LHCN-M2 (cell line): Measurements from ENCODE around the gene CAPN5. TPM values are rescaled to one million over a fixed set of nuclear protein-coding genes. Genes with fewer than 3 reads are reported as not detected.

Experiments used
- DNase-seq: peaks from one replicate; pipeline ENCODE4 v3.0.0-alpha.2; 2012; ENCODE audit warnings: low read depth
- total RNA-seq: library from RNA; depleted of rRNA; stranded (reverse); fragments of >200 nt; gene quantifications from 2 replicates; pipeline ENCODE4 v1.2.3, GENCODE V29; 2014

Gene CAPN5
- total RNA-seq, 1 experiment from 2014 or later: 42.5 TPM

DNA sequence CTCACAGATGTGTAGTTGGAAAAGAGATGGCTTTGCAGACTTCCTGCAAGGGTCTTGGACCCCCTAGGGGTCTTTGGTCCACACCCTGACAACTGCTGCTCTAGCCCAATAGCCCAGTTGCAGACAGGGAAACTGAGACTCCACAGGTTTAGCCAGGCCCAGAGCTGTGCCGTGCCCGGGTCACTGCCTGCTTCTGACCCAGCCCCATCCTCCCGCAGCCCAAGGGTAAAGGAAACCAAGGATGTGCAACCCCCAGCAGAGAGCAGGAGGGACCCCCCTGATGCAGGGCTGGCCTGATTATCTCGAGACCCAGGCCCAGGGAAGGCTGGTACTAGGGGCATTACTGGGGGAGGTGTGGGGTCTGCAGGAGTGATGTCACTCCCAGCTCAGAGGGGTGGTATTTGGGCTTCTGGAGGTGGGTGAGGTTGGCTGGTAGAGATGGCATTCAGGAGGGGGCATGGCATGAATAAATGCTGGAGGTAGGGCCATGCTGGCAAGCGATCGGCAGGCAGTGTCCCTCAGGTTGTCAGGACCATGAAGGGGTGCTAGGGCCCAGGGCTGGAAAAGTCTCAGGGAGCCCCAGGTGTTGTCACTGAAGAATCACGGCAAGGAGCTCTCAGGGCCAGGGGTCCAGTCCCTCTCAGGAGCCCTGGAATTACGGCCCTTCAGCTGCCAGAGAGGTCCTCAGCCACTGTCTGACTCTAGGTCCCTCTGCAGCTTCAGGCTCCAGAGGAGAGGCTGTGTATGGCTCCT is 82.4 kb downstream of the CAPN5 start:
- DNase-seq: no peak

DNA sequence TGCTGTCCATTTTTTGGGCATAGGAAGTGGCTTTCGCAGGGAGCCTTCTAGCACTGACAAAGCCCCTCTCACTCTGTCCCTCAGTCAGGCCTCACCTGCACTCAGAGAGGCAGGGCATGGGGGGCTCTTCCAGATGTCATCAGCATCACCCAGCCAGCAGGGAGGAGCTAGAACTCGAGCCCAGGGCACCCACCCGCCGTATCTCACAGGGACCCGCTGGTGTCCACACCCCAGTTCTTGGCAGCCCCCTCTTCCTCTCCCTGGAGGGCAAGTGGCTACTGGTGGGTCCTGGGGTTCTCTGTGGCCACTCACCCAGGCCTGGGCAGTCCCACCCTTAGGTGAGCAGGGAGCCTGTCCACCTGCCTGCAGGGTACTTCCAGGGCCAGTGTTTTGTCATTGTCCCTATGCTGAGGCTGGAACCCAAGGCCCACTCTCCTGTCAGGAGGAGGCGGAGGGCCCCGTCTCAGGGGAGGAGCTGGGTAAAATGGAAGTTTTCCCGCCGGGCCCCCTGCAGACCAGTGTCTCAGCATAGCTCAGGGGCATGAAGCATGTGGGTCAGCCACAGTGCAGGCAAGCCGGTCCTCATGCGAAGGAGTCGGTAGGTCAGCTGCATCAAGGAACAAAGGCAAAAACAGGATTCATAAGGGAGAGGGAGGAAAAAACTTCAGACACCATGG is 83.1 kb downstream of the CAPN5 start:
- no peak for DNase-seq

DNA sequence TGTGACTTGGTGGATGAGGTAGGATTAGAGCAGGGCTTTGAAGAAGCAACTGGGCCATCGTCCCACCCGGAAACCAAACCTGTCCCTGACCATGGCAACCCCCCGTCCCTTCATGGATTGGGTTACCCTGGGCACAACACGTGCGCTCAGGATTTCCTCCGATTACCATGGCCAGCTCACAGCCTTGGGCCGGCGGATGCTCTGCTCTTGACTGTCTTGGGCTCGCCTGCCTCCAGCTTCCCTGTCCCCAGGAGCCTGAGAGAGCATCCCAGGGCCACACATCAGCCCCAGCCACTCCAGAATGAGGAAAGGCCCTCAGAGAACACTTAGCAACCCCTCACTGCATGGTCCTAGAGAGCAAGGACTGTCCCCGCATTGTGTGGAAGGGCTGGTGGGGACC is 84.1 kb downstream of the CAPN5 start:
- no peak for DNase-seq

DNA sequence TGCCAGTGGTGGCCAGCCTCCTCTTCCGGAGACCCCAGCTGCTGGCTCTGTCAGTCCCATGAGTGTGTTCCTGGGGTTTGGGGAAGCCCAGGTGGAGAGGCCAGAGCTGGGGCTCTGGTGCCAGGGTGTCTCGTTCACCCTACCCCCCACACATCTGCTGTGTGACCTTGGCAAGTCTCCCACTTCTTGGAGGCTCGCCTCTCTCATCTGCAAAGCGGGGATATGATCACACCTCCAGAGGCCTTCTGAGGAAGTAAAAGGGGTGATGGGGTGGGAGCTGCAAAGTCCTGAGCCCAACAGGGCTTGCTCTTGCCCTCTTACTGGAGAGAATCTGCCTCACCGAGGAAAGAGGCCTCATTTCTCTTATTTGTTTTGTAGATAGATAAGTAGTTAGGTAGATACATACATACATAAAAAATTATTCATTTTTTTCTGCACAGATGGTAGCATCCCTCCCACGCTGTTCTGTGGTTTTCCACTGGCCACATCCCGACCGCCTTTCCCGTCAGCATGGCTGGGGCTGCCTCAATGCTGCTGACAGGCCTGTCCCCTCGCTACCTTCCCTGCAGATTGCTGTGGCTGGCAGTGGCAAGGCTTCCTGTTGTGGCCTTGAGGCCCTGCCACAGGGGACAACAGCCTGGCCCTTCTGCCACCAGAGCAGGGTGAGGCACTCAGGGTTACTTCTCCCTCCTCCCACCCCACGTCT is 85.2 kb downstream of the CAPN5 start:
- DNase-seq: peak; percentile 72

DNA sequence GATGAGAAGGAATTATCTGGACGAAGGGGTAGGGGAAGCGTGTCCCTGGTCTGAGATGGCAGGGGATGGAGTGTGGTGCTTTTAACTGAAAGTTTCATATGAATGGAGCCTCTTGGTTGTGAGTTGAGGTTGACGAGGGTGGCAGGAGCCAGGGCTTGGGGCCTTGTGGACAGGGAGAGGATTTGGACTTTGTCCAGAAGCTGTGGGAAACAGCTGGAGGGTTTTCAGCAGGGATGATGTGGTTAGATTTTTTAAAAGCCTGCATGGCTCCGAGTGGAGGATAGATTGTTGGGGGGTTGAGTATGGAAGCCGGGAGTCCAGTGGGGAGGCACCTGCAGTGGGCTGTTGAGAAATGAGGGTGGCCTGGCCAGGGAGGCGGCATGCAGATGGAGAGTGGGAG is 86.1 kb downstream of the CAPN5 start:
- peak; percentile 70 for DNase-seq

DNA sequence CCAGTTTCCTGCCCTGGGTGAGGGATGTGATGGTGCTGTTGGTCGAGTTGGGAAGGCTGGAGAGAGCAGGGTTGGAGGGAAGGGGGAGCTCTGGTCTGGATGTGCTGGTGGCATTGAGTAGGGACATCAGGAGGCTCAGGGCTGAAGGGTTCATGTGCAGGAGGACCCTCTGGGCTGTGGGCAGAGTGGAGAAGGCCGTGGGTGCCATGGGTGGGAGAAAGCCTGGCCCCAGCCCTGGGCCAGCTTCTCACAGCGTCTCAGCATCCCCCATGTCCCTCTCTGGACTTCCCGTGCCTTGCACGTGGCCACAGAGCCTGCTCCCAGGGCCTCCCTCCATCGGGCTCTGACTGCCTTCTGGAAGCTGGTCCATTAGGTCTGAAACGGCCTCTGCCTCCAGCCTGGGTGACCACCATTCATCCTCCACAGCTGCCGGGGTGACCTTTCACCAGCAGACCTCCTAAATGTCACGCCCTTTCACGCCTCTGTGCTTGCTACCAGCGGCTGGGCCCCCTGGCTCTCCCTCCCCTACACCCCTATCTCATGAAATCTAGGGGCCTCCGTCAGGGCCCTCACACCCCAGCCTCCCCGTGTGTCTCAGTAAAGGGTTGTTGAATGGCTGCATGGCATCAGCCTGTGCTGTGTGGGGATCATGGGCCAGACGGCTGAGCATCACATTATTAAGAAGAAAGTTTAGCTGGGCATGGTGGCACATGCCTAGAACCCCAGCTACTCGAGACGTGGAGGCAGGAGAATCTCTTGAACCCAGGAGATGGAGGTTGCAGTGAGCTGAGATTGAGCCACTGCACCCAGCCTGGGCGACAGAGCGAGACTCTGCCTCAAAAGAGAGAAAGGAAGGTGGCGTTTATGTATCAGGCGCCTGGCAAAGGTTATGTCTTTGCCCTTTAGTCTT is 86.8 kb downstream of the CAPN5 start:
- no peak for DNase-seq

DNA sequence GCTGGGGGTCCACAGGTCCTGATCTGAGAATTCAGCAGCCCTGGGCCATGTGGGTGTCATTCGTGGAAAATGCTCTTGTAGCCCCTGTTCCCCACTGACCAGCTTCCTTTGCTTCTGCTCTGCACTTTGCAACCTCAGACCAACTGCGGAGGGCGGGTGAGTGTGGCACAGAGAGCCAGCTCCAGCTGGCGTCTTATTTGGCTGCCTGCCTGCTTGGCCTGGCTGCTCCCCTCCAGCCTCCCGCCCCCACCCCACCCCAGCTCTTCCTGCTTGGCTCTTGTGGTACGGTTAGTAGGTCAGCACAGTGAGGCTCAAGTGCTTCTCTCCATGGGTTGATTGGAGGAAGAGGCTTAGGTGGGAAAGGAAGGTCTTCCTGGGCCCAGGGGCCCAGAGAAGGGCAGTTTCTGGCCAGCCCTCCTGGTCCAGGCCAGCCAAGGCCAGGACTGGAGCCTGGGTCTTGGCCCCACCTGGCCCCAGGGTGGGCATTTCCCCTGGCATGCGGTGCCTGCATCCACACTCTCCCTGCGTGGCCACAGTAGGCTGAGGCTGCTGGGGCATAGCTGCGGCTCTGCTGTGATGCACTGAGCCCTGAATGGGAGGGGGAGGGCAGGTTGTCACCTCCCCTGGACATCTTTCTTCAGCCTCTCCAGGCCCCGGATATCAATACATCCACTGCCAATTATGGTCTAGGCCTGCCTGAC is 87.8 kb downstream of the CAPN5 start:
- peak; percentile 60 for DNase-seq

DNA sequence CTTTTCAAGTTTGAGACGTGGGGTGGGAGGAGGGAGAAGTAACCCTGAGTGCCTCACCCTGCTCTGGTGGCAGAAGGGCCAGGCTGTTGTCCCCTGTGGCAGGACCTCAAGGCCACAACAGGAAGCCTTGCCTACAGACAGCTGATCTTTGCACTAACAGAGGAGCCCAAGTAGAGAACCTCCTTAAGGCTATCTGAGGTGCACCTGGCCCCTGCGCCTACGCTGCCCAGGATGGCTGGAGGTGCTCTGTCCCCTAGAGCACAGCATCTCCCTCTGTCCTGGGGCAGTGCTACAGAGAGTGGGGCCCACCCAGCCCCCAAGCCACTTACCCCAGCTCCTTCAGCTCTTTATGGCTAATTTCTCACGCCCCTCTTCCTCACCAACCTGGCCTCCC is 88.3 kb downstream of the CAPN5 start:
- no peak for DNase-seq

DNA sequence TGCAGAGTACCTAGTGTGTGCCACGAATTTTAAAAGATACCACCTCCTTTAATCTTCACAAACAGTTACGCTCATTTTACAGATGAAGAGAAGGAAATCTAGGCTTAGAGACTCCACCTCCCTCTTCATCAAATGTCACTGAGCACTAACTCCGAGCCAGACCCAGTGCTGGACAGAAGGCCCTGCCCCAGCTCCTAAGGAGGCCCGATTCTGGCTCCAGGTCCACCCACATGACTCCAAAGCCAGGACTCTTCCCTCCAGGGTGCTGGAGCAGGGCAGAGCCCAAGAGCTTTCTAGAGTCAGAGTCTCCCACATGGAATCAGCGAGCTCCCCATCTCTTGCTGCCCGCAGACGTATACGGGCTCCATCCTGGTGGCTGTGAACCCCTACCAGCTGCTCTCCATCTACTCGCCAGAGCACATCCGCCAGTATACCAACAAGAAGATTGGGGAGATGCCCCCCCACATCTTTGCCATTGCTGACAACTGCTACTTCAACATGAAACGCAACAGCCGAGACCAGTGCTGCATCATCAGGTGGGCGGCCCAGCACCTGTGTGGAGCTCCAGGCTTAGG is 88.9 kb downstream of the CAPN5 start:
- DNase-seq: no peak

DNA sequence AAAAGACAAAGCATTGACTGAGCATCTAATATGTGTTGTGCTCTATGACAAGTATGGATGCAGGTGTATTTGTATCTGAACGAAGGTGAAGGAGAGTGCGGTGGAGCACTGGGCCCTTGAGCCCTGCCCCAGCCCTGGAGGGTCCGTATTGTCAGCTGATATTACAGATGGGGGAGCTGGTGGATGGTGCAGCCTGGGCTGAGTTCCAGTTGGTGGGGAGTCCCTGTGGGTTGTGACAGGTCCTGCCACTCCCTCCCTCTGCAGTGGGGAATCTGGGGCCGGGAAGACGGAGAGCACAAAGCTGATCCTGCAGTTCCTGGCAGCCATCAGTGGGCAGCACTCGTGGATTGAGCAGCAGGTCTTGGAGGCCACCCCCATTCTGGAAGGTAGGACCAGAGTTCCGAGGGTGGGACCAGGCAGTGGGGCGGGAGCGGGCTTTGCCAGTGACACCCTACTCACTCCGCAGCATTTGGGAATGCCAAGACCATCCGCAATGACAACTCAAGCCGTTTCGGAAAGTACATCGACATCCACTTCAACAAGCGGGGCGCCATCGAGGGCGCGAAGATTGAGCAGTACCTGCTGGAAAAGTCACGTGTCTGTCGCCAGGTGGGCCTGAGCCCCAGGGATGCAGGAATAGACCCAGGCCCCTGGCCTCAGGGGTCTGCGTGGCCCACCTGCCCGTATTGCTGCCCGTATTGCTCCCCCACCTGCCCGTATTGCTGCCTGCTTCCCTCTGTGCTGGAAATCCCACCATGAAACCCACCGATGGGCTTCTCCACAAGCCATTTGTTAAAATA is 89.8 kb downstream of the CAPN5 start:
- DNase-seq: no peak

DNA sequence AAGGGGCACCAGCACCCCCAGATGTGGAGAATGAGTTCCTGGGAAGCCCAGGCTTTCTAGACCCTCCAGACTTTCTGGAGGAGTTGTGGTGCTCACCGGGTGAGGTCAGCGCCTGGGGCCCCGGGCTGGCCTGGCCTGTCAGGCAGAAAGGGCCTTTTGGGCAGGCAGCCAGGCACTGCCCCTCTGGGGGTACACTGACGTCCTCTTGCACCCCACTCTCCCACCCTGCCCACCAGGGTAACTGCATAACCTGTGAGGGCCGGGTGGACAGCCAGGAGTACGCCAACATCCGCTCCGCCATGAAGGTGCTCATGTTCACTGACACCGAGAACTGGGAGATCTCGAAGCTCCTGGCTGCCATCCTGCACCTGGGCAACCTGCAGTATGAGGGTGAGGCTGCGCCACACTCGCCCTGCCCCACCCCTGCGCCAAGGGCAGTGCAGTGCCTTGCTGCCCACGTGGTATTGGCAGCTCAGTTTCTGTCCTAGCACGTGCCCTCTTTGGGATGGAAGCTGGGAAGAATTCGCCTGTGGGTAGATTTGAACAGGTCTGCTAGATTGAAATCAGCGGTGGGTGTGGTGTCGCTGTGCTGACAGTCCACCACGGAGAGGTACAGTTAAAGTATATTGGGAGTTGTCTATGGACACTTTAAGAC is 91.4 kb downstream of the CAPN5 start:
- DNase-seq: no peak

DNA sequence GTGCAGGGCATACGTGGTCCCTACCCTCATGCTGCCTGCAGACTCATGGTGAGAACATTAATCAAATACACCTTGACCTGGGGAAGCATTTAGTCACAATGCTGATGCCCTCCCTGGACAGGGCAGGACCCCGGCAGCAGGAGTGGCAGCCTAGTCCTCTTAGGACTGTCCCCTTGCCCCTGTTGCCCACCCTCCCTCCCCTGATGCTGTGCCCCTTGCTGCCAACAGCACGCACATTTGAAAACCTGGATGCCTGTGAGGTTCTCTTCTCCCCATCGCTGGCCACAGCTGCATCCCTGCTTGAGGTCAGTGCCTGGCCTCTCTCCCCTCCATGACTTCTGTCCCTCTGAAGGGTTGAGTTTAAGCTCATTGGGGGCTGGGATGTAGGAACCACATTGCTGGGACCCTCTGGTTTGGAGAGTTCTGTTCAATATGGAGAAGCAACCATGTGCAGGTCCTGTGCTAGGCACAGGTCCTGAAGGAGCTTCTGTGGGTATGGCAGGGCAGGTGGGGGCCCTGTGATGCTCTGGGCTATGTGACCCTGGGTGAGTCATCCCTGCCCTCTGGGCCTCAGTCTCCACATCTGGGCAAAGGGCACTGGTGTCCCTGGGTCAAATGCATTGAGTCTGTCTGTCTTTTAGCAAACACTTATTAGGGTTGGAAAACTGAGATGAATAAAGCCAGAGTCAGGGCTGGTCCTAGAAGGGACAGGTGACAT is 92.6 kb downstream of the CAPN5 start:
- no peak for DNase-seq

DNA sequence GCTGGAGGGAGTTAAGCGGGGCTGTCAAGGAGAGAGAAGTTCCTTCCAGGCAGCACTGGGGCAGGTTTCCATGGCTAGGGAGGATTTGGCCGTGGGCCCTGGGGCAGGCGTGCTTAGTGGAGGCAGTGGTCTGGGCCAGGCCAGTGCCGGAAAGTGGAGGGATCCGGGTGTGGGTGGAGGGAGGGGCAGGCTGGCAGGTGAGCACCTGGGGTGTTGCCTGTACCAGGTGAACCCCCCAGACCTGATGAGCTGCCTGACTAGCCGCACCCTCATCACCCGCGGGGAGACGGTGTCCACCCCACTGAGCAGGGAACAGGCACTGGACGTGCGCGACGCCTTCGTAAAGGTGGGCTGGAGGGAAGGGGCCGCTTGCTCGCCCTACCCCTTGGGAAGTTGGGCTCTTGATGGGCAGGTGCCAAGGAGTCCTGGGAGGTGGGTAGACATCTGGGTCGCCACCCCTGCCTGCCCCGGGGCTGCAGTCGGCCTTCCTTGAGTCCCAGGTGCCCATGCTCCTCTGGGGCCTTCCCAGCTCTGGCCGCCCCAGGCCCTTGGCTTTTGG is 93.2 kb downstream of the CAPN5 start:
- DNase-seq: no peak

DNA sequence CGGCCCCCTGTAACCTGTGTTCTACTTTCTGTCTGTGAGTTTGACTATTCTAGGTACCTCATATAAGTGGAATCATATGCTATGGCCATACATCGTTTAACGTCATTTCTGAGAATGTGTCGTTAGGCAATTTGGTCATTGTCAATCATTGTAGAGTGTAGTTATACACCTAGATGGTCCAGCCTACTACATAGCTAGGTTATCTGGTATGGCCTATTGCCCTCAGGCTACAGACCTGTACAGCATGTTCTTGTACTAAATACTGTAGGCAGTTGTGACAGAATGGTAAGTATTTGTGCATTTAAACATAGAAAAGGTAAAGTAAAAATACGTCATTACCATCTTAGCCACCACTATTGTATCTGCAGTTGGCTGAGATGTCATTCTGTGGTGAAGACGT is 96.5 kb downstream of the CAPN5 start:
- no peak for DNase-seq

DNA sequence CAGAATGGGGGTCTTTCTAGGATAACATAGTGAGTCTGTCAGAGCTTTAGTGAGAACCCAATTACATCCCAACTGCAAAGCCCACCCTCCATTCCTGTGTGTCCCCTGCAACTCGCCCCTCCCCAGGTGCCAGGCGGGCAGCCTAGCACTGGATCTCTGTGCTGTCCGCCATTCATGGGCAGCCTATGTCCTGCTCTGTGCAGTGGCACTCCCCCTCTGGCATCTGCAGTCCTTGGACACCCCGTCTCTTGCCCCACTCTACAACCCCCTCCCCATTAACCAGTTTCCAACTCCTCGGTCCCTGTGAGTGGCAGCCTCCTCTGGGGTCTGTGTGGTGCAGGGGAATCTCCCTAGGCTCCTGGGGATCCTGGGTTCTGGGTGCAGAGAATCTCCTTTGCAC is 98.3 kb downstream of the CAPN5 start:
- no peak for DNase-seq

DNA sequence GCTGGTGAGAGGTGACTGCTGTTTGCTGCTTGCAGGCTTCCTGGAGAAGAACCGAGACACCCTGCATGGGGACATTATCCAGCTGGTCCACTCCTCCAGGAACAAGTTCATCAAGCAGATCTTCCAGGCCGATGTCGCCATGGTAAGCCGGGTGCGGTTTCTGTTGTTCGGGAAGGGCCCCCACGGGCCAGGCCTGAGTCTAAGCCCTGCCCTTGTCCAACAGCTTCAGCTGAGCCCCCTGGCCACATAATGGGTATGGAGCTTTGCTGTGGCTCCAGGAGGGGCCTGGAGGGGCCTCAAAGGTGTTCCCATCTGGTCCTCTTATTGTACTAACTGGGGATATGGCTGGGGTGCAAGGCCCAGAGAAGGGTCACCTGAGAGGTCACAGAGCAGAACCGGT is 99.2 kb downstream of the CAPN5 start:
- DNase-seq: no peak

DNA sequence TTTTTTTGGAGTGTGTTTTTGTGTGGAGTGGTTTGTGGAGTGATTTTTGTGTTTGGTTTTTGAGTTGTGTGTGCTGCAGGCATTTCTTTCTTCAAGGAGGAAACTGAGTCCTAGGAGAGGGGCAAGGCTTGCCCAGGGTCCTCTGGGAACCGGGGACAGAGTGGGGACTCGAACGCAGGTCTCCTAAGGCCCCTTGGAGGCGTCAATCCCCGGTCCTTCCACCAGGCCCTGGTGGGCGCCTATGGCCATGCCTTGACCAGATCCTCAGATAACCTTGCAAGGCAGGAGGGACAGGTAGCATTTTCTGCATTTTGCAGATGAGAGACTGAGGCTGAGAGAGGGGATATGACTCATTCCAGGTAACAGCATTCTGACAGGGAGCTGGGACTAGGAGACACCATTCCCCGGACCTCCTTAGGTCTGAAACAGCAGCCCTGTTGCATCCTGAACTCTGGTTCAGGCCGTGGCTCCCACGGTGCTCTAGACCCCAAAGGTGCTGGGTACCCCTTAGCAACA is 100.4 kb downstream of the CAPN5 start:
- DNase-seq: no peak

DNA sequence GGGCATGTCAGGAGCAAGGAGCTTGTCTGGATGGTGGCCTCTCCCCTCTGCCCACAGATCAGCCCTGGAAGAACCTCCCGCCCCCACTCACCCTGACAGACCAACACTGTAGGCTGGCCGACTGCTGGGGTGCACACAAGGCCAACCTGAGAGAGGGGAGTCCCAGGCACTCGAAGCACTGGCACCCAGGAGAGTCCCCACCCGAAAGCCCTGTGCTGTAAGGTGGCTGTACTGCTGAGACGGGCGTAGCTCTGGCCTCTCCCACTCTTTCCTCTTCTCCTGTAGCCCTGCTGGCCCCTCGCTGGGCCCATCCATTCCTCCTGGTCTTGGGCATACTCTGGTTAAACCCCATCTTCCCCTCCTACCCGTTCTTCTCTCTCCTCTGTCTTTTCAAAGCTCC is 101.0 kb downstream of the CAPN5 start:
- DNase-seq: no peak
